ENCODE data around the gene CYB561.

Gene CYB561

DNA sequence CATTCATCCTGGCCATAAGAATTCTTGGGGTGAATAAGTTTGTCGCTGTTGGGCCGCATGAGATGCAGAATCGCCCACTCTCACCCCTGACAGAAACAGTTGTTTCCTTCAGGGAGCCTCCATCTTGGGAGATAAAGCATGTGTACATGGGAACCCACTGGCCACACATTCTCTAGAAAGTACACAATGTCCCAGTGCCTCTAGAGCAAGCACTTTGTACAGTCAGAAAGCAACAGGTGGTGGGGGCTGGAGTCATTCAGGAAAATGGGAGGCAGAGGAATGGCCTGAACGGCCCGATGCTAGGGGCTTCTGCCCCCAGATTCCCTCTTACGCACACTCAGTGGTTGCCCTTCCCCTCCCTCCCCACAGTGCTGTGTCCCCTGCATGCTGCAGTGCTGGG lies 46.8 kb upstream of the CYB561 start:
- Histone ChIP-seq H3K27ac (ENCODE audit: low read length) (no peak overlapping the region), H3K27me3 (ENCODE audit: low read depth, low read length) (no peaks in the 10 kb centered on the region), H3K9ac (ENCODE audit: low read length) (no peak overlapping the region), H4K20me1 (ENCODE audit: insufficient read depth, low read length) (no peaks in the 10 kb centered on the region), H3K4me1 (ENCODE audit: low read length) (no peaks in the 10 kb centered on the region), H3K4me2 (ENCODE audit: low read length) (no peak overlapping the region), H3K79me2 (ENCODE audit: low read length) (no peaks in the 10 kb centered on the region), H2AFZ (ENCODE audit: low read depth, low read length) (no peak overlapping the region), H3K36me3 (replicated peaks; ENCODE audit: low read depth, low read length) (no peaks in the 10 kb centered on the region), H3K9me3 (ENCODE audit: insufficient read depth, low read length) (no peaks in the 10 kb centered on the region), H3K4me3 (ENCODE audit: low read length) (no peak overlapping the region)
- no peak for TF ChIP-seq CTCF (IDR thresholded peaks at IDR 0.05; ENCODE audit: low read depth, low read length)
- TF ChIP-seq EZH2phosphoT487 (IDR thresholded peaks at IDR 0.05; ENCODE audit: low read depth) = no peak

GRCh38 chr17:63491977-63492618 lies 46.0 kb upstream of the CYB561 start:
- Histone ChIP-seq H4K20me1 (ENCODE audit: insufficient read depth, low read length) (no peaks in the 10 kb centered on the region), H3K27ac (ENCODE audit: low read length) (no peak overlapping the region), H3K9me3 (ENCODE audit: insufficient read depth, low read length) (no peaks in the 10 kb centered on the region), H3K79me2 (ENCODE audit: low read length) (no peaks in the 10 kb centered on the region), H3K36me3 (replicated peaks; ENCODE audit: low read depth, low read length) (no peaks in the 10 kb centered on the region), H2AFZ (ENCODE audit: low read depth, low read length) (no peak overlapping the region), H3K27me3 (ENCODE audit: low read depth, low read length) (no peaks in the 10 kb centered on the region), H3K4me1 (ENCODE audit: low read length) (no peaks in the 10 kb centered on the region), H3K9ac (ENCODE audit: low read length) (no peak overlapping the region), H3K4me2 (ENCODE audit: low read length) (no peak overlapping the region), H3K4me3 (ENCODE audit: low read length) (no peak overlapping the region)
- TF ChIP-seq EZH2phosphoT487 (IDR thresholded peaks at IDR 0.05; ENCODE audit: low read depth) (no peak), CTCF (IDR thresholded peaks at IDR 0.05; ENCODE audit: low read depth, low read length) (no peak)

GRCh38 chr17:63491413-63491812 lies 45.3 kb upstream of the CYB561 start:
- H4K20me1 ChIP-seq (ENCODE audit: insufficient read depth, low read length) = no peaks in the 10 kb centered on the region
- no peaks in the 10 kb centered on the region for H3K36me3 ChIP-seq (replicated peaks; ENCODE audit: low read depth, low read length)
- H2AFZ ChIP-seq (ENCODE audit: low read depth, low read length) = no peak overlapping the region
- H3K79me2 ChIP-seq (ENCODE audit: low read length) = no peaks in the 10 kb centered on the region
- no peak for TF ChIP-seq CTCF (IDR thresholded peaks at IDR 0.05; ENCODE audit: low read depth, low read length)
- no peak for TF ChIP-seq EZH2phosphoT487 (IDR thresholded peaks at IDR 0.05; ENCODE audit: low read depth)
- H3K4me1 ChIP-seq (ENCODE audit: low read length) = peaks cover 5% of the 10 kb centered on the region
- no peaks in the 10 kb centered on the region for H3K27me3 ChIP-seq (ENCODE audit: low read depth, low read length)
- H3K4me3 ChIP-seq (ENCODE audit: low read length) = no peak overlapping the region
- H3K4me2 ChIP-seq (ENCODE audit: low read length) = no peak overlapping the region
- H3K9me3 ChIP-seq (ENCODE audit: insufficient read depth, low read length) = no peaks in the 10 kb centered on the region
- no peak overlapping the region for H3K9ac ChIP-seq (ENCODE audit: low read length)
- no peak overlapping the region for H3K27ac ChIP-seq (ENCODE audit: low read length)

DNA sequence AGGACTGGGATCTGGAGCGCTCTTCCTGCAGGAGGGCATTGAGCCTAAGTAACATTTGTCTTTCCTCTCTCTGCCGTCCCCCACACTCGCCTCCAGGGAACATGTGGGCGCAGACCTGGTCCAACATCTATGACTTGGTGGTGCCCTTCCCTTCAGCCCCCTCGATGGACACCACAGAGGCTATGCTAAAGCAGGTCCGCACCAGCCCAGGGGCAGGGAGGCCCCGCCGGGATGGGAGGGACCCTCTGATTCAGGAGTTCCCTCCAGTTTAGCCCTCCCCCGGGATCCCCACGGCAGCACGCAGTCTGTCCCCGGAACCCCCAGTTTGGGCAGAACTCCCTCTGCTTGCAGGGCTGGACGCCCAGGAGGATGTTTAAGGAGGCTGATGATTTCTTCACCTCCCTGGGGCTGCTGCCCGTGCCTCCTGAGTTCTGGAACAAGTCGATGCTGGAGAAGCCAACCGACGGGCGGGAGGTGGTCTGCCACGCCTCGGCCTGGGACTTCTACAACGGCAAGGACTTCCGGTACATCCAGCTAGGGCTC lies 44.8 kb upstream of the CYB561 start:
- Histone ChIP-seq H3K79me2 (ENCODE audit: low read length) (no peaks in the 10 kb centered on the region), H3K9ac (ENCODE audit: low read length) (no peak overlapping the region), H3K36me3 (replicated peaks; ENCODE audit: low read depth, low read length) (no peaks in the 10 kb centered on the region), H3K4me2 (ENCODE audit: low read length) (no peak overlapping the region), H3K4me3 (ENCODE audit: low read length) (no peak overlapping the region), H4K20me1 (ENCODE audit: insufficient read depth, low read length) (no peaks in the 10 kb centered on the region), H3K9me3 (ENCODE audit: insufficient read depth, low read length) (no peaks in the 10 kb centered on the region), H3K27me3 (ENCODE audit: low read depth, low read length) (no peaks in the 10 kb centered on the region), H3K27ac (ENCODE audit: low read length) (no peak overlapping the region), H3K4me1 (ENCODE audit: low read length) (peaks cover 8% of the 10 kb centered on the region), H2AFZ (ENCODE audit: low read depth, low read length) (no peak overlapping the region)
- TF ChIP-seq CTCF (IDR thresholded peaks at IDR 0.05; ENCODE audit: low read depth, low read length) (no peak), EZH2phosphoT487 (IDR thresholded peaks at IDR 0.05; ENCODE audit: low read depth) (no peak)

All from OCI-LY3 (cell line).